HG03575 (cell line): ENCODE results near the gene MLLT3.

Experiments used
- ATAC-seq: cut with Tn5 transposase; IDR thresholded peaks from one replicate; pipeline ENCODE4 v1.9.1; 2021; ENCODE audit not compliant: unreplicated experiment, insufficient number of reproducible peaks, low FRiP score; ENCODE audit errors: extremely low read depth

The MLLT3 gene

GRCh38 chr9:20537294-20537693 is 85.0 kb downstream of the MLLT3 start:
- no peak for ATAC-seq

GRCh38 chr9:20532584-20532983 is 89.7 kb downstream of the MLLT3 start:
- ATAC-seq: no peak

GRCh38 chr9:20529837-20530236 is 92.5 kb downstream of the MLLT3 start:
- no peak for ATAC-seq

- ATAC-seq: no peak
Measured at GRCh38 chr9:20528253-20528652, 94.0 kb downstream of the MLLT3 start.

- peak; percentile 45 for ATAC-seq
Measured at GRCh38 chr9:20526500-20527319, 95.6 kb downstream of the MLLT3 start.

- ATAC-seq: no peak
Measured at GRCh38 chr9:20524776-20525175, 97.5 kb downstream of the MLLT3 start.

- no peak for ATAC-seq
Measured at GRCh38 chr9:20518737-20519136, 103.6 kb downstream of the MLLT3 start.

GRCh38 chr9:20513126-20513913 is 109.0 kb downstream of the MLLT3 start:
- ATAC-seq: no peak

GRCh38 chr9:20512636-20513035 is 109.7 kb downstream of the MLLT3 start:
- ATAC-seq: no peak

- no peak for ATAC-seq
Measured at GRCh38 chr9:20512106-20512505, 110.2 kb downstream of the MLLT3 start.

GRCh38 chr9:20511686-20512085 is 110.6 kb downstream of the MLLT3 start:
- no peak for ATAC-seq

- no peak for ATAC-seq
Measured at GRCh38 chr9:20509466-20509865, 112.8 kb downstream of the MLLT3 start.

- no peak for ATAC-seq
Measured at GRCh38 chr9:20508242-20508641, 114.1 kb downstream of the MLLT3 start.

- ATAC-seq: no peak
Measured at GRCh38 chr9:20507431-20507830, 114.9 kb downstream of the MLLT3 start.

GRCh38 chr9:20506099-20506900 is 116.0 kb downstream of the MLLT3 start:
- no peak for ATAC-seq

- ATAC-seq: no peak
Measured at GRCh38 chr9:20505574-20505973, 116.7 kb downstream of the MLLT3 start.

- no peak for ATAC-seq
Measured at GRCh38 chr9:20504930-20505329, 117.4 kb downstream of the MLLT3 start.

- no peak for ATAC-seq
Measured at GRCh38 chr9:20500101-20500500, 122.2 kb downstream of the MLLT3 start.

- ATAC-seq: no peak
Measured at GRCh38 chr9:20499013-20499412, 123.3 kb downstream of the MLLT3 start.
